Caco-2 (cell line): Measurements from ENCODE around the gene UCN. TPM values are rescaled to one million over a fixed set of nuclear protein-coding genes. Genes with fewer than 3 reads are reported as not detected.

Experiments used
- BruUV-seq: library from RNA; stranded (reverse); fragments of 400-500 nt; replicated peaks from 2 replicates; lab custom pipeline; 2021; lab: Mats Ljungman, UMichigan
- CTCF ChIA-PET: fragments of 300-600 bp; sonication (Branson Sonifier 250); formaldehyde crosslinking; loops from one replicate; lab custom pipeline; 2022; ENCODE audit warnings: antibody characterized with exemption; lab: Charles Lee
- POLR2A ChIA-PET: fragments of 300-600 bp; sonication (Branson Sonifier 250); formaldehyde crosslinking; loops from one replicate; lab custom pipeline; 2022; ENCODE audit warnings: antibody characterized with exemption; lab: Charles Lee
- DNase-seq, 2 experiments: peaks; one replicate each; pipeline versions ENCODE4 v3.0.0 to v3.0.0-alpha.2; 2020 to 2022
- H3K27me3 ChIP-seq: replicated peaks from 2 replicates; pipeline ENCODE4 v1.6.0; 2011; ENCODE audit warnings: low read length; ENCODE audit not compliant: control insufficient read depth, insufficient read depth
- H3K36me3 ChIP-seq: 2 replicates; pipeline ENCODE4 v1.5.1; 2011; ENCODE audit warnings: low read length; ENCODE audit not compliant: control insufficient read depth, insufficient read depth
- H3K4me1 ChIP-seq: fragments of 250-450 bp; sonication (Bioruptor Pico); 2 replicates; pipeline ENCODE4 v1.5.1; 2020; ENCODE audit warnings: mild to moderate bottlenecking
- H3K4me3 ChIP-seq: 2 replicates; pipeline ENCODE4 v1.5.1; 2011; ENCODE audit warnings: low read depth, mild to moderate bottlenecking, control low read depth, low read length
- H3K9me3 ChIP-seq: fragments of 250-450 bp; sonication (Bioruptor Pico); 2 replicates; pipeline ENCODE4 v1.5.1; 2020; ENCODE audit warnings: mild to moderate bottlenecking, moderate library complexity
- H3K27ac Mint-ChIP-seq: one replicate; pipeline ENCODE4 v1.8.0; 2022; ENCODE audit warnings: mixed read lengths; ENCODE audit not compliant: unreplicated experiment
- H3K27me3 Mint-ChIP-seq: one replicate; pipeline ENCODE4 v1.8.0; 2022; ENCODE audit warnings: mixed read lengths; ENCODE audit not compliant: insufficient read depth, unreplicated experiment
- H3K36me3 Mint-ChIP-seq: one replicate; pipeline ENCODE4 v1.8.0; 2022; ENCODE audit warnings: mild to moderate bottlenecking, mixed read lengths; ENCODE audit not compliant: insufficient read depth, unreplicated experiment
- H3K4me1 Mint-ChIP-seq: one replicate; pipeline ENCODE4 v1.8.0; 2022; ENCODE audit warnings: low read depth, mixed read lengths; ENCODE audit not compliant: unreplicated experiment
- H3K4me3 Mint-ChIP-seq: one replicate; pipeline ENCODE4 v1.8.0; 2022; ENCODE audit warnings: mild to moderate bottlenecking, moderate library complexity, mixed read lengths; ENCODE audit not compliant: unreplicated experiment
- H3K9me3 Mint-ChIP-seq: one replicate; pipeline ENCODE4 v1.8.0; 2022; ENCODE audit warnings: mixed read lengths; ENCODE audit not compliant: unreplicated experiment
- intact Hi-C: fragments of 100-400 bp; cut with micrococcal nuclease; formaldehyde crosslinking; loops from one replicate; pipeline ENCODE4 v1.10.0; 2022; ENCODE audit not compliant: unreplicated experiment
- total RNA-seq: library from RNA; stranded (reverse); gene quantifications from 2 replicates; pipeline ENCODE4 v1.2.3, GENCODE V29; 2022
- TF ChIP-seq, protein P1 (sequence below), 2 experiments: fragments of 200-600 bp in 1 of 2; IDR thresholded peaks; 1 replicate in 1 of 2; 2 replicates in 1 of 2; pipeline versions ENCODE4 v1.5.1 to v1.8.0; 2011 to 2022; ENCODE audit warnings: antibody characterized with exemption in 1 of 2, control low read depth in 1 of 2, inconsistent platforms in 1 of 2, low read depth in 1 of 2, low read length in 1 of 2, mild to moderate bottlenecking in 1 of 2, moderate library complexity in 1 of 2; ENCODE audit not compliant: insufficient read depth in 1 of 2, severe bottlenecking in 1 of 2, unreplicated experiment in 1 of 2

Gene UCN
- total RNA-seq, 1 experiment from 2014 or later: not detected

DNA sequence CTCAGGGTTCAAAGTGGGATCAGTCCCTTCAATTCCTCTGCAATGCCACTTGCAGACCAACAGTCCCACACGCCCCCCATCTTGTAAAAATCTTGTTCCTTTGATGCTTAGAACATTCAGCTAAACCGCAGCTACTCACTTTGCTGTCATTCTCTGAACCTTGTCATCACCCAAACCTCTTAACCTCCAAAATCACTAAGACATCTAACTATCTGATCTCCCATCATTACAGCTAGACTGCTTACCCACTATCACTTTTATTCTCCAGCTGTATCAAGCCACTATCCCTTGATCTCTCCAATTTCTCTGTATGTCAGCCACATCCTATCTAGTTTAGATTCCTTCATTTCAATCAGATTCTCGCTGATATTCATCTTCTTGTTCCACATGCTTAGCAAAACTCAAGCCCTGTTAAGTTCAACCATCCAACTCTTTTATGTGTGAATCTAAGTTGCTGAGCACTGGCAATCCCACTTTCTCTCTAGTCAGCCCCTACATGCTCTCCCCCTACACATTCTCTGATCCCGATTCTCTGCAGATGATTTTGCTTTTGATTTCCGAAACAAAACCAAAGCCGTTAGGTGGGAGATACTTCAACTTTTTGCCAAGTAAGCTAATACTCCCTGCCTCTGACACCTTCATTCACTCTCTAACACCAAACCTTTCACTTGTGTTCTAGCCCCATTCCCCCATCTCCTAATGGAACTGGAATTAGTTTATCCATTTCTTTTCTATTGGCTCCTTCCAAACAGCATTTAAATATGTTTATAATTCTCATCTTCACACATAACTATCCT lies 43.8 kb upstream of the UCN start:
- POLR2A ChIA-PET: interaction anchor here (0.6 kb wide), 1 partner anchor 1446 kb away, joined by 4 read pairs; no protein-coding TSS in a partner anchor
- intact Hi-C loops: no loop called here
- Mint-ChIP-seq H3K27me3 (no peaks in the 10 kb centered on the region), H3K9me3 (no peaks in the 10 kb centered on the region), H3K36me3 (peaks cover 32% of the 10 kb centered on the region), H3K4me3 (no peak overlapping the region), H3K4me1 (peaks cover 8% of the 10 kb centered on the region), H3K27ac (no peak overlapping the region)
- no peak for DNase-seq
- Histone ChIP-seq H3K9me3 (no peaks in the 10 kb centered on the region), H3K27me3 (no peaks in the 10 kb centered on the region), H3K4me1 (peaks cover 24% of the 10 kb centered on the region), H3K4me3 (no peak overlapping the region), H3K36me3 (no peaks in the 10 kb centered on the region)
- no TSS peak for BruUV-seq
- TF ChIP-seq, protein P1, sequence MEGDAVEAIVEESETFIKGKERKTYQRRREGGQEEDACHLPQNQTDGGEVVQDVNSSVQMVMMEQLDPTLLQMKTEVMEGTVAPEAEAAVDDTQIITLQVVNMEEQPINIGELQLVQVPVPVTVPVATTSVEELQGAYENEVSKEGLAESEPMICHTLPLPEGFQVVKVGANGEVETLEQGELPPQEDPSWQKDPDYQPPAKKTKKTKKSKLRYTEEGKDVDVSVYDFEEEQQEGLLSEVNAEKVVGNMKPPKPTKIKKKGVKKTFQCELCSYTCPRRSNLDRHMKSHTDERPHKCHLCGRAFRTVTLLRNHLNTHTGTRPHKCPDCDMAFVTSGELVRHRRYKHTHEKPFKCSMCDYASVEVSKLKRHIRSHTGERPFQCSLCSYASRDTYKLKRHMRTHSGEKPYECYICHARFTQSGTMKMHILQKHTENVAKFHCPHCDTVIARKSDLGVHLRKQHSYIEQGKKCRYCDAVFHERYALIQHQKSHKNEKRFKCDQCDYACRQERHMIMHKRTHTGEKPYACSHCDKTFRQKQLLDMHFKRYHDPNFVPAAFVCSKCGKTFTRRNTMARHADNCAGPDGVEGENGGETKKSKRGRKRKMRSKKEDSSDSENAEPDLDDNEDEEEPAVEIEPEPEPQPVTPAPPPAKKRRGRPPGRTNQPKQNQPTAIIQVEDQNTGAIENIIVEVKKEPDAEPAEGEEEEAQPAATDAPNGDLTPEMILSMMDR (IDR thresholded peaks at IDR 0.05; ENCODE audit: insufficient read depth in 1 of 2, low read depth in 1 of 2, low read length in 1 of 2, severe bottlenecking in 1 of 2, unreplicated experiment in 1 of 2): no peak
- CTCF ChIA-PET: interaction anchor here (0.6 to 0.8 kb wide), 2 partner anchors 17 to 75 kb away, joined by 3 to 6 read pairs; no protein-coding TSS in a partner anchor

DNA sequence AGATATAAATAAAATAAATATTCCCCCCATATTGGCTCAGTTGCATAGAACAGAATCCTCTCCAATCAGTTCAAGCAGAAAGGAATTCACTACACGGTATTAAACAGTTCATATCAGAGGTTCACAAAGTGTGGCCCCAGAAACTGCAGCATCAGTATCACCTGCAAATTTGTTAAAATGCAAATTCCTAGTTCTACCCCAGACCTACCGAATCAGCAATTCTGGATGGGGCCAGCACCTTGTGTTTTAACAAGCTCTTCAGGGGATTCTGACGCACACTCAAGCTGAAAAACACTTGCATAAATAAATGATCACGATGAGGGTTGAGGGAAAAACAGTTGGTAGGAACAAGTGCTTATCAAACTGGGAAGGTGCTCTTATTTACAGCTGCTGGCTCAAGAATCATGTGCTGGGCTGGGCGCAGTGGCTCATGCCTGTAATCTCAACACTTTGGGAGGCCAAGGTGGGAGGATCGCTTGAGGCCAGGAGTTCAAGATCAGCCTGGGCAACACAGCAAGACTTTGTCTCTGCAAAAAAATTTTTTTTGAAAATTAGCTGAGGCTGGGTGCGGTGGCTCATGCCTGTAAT lies 42.0 kb upstream of the UCN start:
- ChIA-PET CTCF (no interaction called here), POLR2A (no interaction called here)
- Mint-ChIP-seq H3K27ac (no peak overlapping the region), H3K4me3 (no peak overlapping the region), H3K36me3 (peaks cover 35% of the 10 kb centered on the region), H3K9me3 (no peaks in the 10 kb centered on the region), H3K4me1 (peaks cover 8% of the 10 kb centered on the region), H3K27me3 (no peaks in the 10 kb centered on the region)
- H3K4me1 ChIP-seq: peaks cover 20% of the 10 kb centered on the region
- no peak overlapping the region for H3K4me3 ChIP-seq
- H3K27me3 ChIP-seq: no peaks in the 10 kb centered on the region
- no peaks in the 10 kb centered on the region for H3K36me3 ChIP-seq
- no peaks in the 10 kb centered on the region for H3K9me3 ChIP-seq
- intact Hi-C loops: no loop called here
- TF ChIP-seq, protein P1 (IDR thresholded peaks at IDR 0.05; ENCODE audit: insufficient read depth in 1 of 2, low read depth in 1 of 2, low read length in 1 of 2, severe bottlenecking in 1 of 2, unreplicated experiment in 1 of 2): no peak
- no TSS peak for BruUV-seq
- no peak for DNase-seq

GRCh38 chr2:27347641-27348040 lies 39.4 kb upstream of the UCN start:
- Mint-ChIP-seq H3K27me3 (no peaks in the 10 kb centered on the region), H3K9me3 (no peaks in the 10 kb centered on the region), H3K27ac (no peak overlapping the region), H3K4me1 (no peaks in the 10 kb centered on the region), H3K36me3 (peaks cover 54% of the 10 kb centered on the region), H3K4me3 (no peak overlapping the region)
- Histone ChIP-seq H3K27me3 (no peaks in the 10 kb centered on the region), H3K36me3 (no peaks in the 10 kb centered on the region), H3K4me3 (no peak overlapping the region), H3K9me3 (no peaks in the 10 kb centered on the region), H3K4me1 (no peaks in the 10 kb centered on the region)
- ChIA-PET POLR2A (no interaction called here), CTCF (no interaction called here)
- intact Hi-C loops: no loop called here
- TF ChIP-seq, protein P1 (IDR thresholded peaks at IDR 0.05; ENCODE audit: insufficient read depth in 1 of 2, low read depth in 1 of 2, low read length in 1 of 2, severe bottlenecking in 1 of 2, unreplicated experiment in 1 of 2): no peak
- no TSS peak for BruUV-seq
- no peak for DNase-seq
